ENCODE data around the gene EPAS1. TPM values are rescaled to one million over a fixed set of nuclear protein-coding genes. Genes with fewer than 3 reads are reported as not detected.

The EPAS1 gene
- total and polyA plus RNA-seq, 3 donors from 2014 or later: 93.9 to 158 (median 142) TPM

- Histone ChIP-seq H3K9me3 (no peaks in the 10 kb centered on the region), H3K36me3 (ENCODE audit: low read depth, missing control alignments) (no peaks in the 10 kb centered on the region), H3K27ac (no peak overlapping the region), H3K4me3 (no peak overlapping the region), H3K27me3 (no peaks in the 10 kb centered on the region), H3K4me1 (no peaks in the 10 kb centered on the region)
- no peak for TF ChIP-seq CTCF (IDR thresholded peaks at IDR 0.05)
- TF ChIP-seq POLR2A (IDR thresholded peaks at IDR 0.05): no peak
- intact Hi-C loops (cut with DNase I; ENCODE audit: low total_unique reads): no loop called here
- peak; percentile 39 for DNase-seq
- 89 to 90% methylated on average over 3 to 5 of the region's 5 CpGs for WGBS, 2 donors
Observed at GRCh38 chr2:46387886-46388515, 90.8 kb downstream of the EPAS1 start.

GRCh38 chr2:46388881-46389280 is 91.7 kb downstream of the EPAS1 start:
- no peak overlapping the region for H3K4me3 ChIP-seq
- no peak overlapping the region for H3K27ac ChIP-seq
- intact Hi-C loops (cut with DNase I; ENCODE audit: low total_unique reads): no loop called here

GRCh38 chr2:46389417-46389916 is 92.3 kb downstream of the EPAS1 start:
- TF ChIP-seq POLR2A (IDR thresholded peaks at IDR 0.05) (no peak), CTCF (IDR thresholded peaks at IDR 0.05) (no peak)
- Histone ChIP-seq H3K36me3 (ENCODE audit: low read depth, missing control alignments) (no peaks in the 10 kb centered on the region), H3K9me3 (no peaks in the 10 kb centered on the region), H3K4me1 (no peaks in the 10 kb centered on the region), H3K4me3 (no peak overlapping the region), H3K27me3 (no peaks in the 10 kb centered on the region), H3K27ac (no peak overlapping the region)
- intact Hi-C loops (cut with DNase I; ENCODE audit: low total_unique reads): no loop called here
- peak; percentile 11 for DNase-seq
- WGBS, 2 donors: 86 to 88% methylated on average over 13 of the region's 13 CpGs

More at GRCh38 chr2:46388881-46389280, 91.7 kb downstream of the EPAS1 start:
- no peaks in the 10 kb centered on the region for H3K4me1 ChIP-seq
- H3K27me3 ChIP-seq: no peaks in the 10 kb centered on the region
- peak; percentile 9 for DNase-seq
- H3K9me3 ChIP-seq: no peaks in the 10 kb centered on the region
- WGBS, 2 donors: 78 to 79% methylated on average over 5 of the region's 5 CpGs
- no peak for TF ChIP-seq CTCF (IDR thresholded peaks at IDR 0.05)
- no peaks in the 10 kb centered on the region for H3K36me3 ChIP-seq (ENCODE audit: low read depth, missing control alignments)

- H3K36me3 ChIP-seq (ENCODE audit: low read depth, missing control alignments): no peaks in the 10 kb centered on the region
- DNase-seq: peak; percentile 1
- intact Hi-C loops (cut with DNase I; ENCODE audit: low total_unique reads): no loop called here
- H3K4me3 ChIP-seq: no peak overlapping the region
- no peaks in the 10 kb centered on the region for H3K27me3 ChIP-seq
- 85 to 94% methylated on average over 3 of the region's 3 CpGs for WGBS, 2 donors
- no peaks in the 10 kb centered on the region for H3K4me1 ChIP-seq
- no peaks in the 10 kb centered on the region for H3K9me3 ChIP-seq
- no peak overlapping the region for H3K27ac ChIP-seq
- no peak for TF ChIP-seq CTCF (IDR thresholded peaks at IDR 0.05)
- TF ChIP-seq POLR2A (IDR thresholded peaks at IDR 0.05): no peak
Observed at GRCh38 chr2:46390036-46390435, 92.8 kb downstream of the EPAS1 start.

- TF ChIP-seq CTCF (IDR thresholded peaks at IDR 0.05) (no peak), POLR2A (IDR thresholded peaks at IDR 0.05) (no peak)
- DNase-seq: peak; percentile 2
- intact Hi-C loops (cut with DNase I; ENCODE audit: low total_unique reads): no loop called here
- Histone ChIP-seq H3K36me3 (ENCODE audit: low read depth, missing control alignments) (no peaks in the 10 kb centered on the region), H3K27me3 (no peaks in the 10 kb centered on the region), H3K9me3 (no peaks in the 10 kb centered on the region), H3K4me1 (no peaks in the 10 kb centered on the region), H3K27ac (no peak overlapping the region), H3K4me3 (no peak overlapping the region)
- 90 to 96% methylated on average over 7 of the region's 7 CpGs for WGBS, 2 donors
Observed at GRCh38 chr2:46390901-46391395, 93.7 kb downstream of the EPAS1 start.

Data from testis (tissue), 3 donors.